Activated naive CD4-positive, alpha-beta T cell treated with anti-CD3 and anti-CD28 coated beads, Interleukin-2, amount 50 U/mL, for 24 hours (primary cell): ENCODE data around the gene TEX101.
"Not testable (repeated sequence)": the region's sequence is repeated elsewhere in the genome, so short reads cannot be mapped to it uniquely, and the experiment has no call there.

ENCODE experiments used
- H3K27ac Mint-ChIP-seq: one replicate; pipeline ENCODE4 v1.8.0; 2021; ENCODE audit warnings: mild to moderate bottlenecking, mixed read lengths
- H3K27me3 Mint-ChIP-seq: one replicate; pipeline ENCODE4 v1.8.0; 2021; ENCODE audit warnings: mixed read lengths
- H3K36me3 Mint-ChIP-seq: one replicate; pipeline ENCODE4 v1.8.0; 2021; ENCODE audit warnings: mixed read lengths
- H3K4me1 Mint-ChIP-seq: one replicate; pipeline ENCODE4 v1.8.0; 2021; ENCODE audit warnings: mixed read lengths
- H3K4me3 Mint-ChIP-seq: one replicate; pipeline ENCODE4 v1.8.0; 2021; ENCODE audit warnings: mild to moderate bottlenecking, mixed read lengths
- H3K9me3 Mint-ChIP-seq: one replicate; pipeline ENCODE4 v1.8.0; 2021; ENCODE audit warnings: mixed read lengths

Gene TEX101

DNA sequence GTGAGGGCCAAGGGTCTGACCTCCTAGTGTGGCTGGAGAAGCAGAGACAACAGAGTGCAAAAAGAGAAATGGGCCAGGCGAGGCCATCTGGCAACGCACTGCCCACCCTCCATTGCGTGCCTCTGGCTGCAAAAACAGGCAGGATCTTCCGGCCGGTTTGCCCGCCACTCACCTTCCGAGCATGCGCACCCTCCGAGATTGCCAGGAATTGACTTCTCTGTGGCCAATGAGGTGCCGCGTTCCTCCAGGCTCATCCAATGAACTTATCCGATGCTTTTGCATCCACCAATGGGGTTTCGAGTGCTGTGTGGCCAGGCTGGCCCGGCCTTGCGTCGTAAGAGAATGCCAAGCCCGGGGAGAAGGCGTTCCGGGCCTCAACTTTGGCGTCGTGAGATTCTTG, at the start of gene TEX101:
TSS of gene TEX101 (plus strand) at position 337 of the 400 bp plus-strand sequence. CDS start 1,030 bp downstream, outside the sequence.
- Mint-ChIP-seq H3K4me3 (no peak within 1 kb of the TSS), H3K36me3 (peaks cover 1% of the 10 kb centered on the region), H3K27me3 (no peaks in the 10 kb centered on the region), H3K9me3 (no peaks in the 10 kb centered on the region), H3K27ac (no peak within 1 kb of the TSS), H3K4me1 (no peaks in the 10 kb centered on the region)

DNA sequence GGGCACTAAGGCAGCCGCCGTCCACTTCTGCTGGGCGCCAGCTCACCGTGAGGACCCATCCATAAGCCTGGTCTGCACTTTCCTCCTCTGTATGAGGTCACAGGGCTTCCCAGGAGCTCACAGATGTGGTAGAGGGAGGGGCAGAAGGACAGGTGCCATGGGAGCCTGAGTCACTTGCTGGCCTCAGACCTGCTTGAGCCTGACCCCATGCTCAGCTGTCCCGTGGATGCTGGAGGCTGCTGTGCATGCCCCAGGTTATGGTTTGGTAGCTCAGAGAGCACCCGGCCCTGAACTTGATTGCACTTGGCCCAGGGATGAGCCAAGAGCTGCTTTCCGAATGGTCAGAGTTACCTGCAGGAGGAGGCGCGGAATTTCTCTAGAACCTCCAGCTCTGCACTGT, 49.0 kb upstream of the TEX101 start:
- H3K4me3 Mint-ChIP-seq, H3K4me1 Mint-ChIP-seq, H3K27ac Mint-ChIP-seq, H3K36me3 Mint-ChIP-seq, H3K27me3 Mint-ChIP-seq, H3K9me3 Mint-ChIP-seq: not testable (repeated sequence)

DNA sequence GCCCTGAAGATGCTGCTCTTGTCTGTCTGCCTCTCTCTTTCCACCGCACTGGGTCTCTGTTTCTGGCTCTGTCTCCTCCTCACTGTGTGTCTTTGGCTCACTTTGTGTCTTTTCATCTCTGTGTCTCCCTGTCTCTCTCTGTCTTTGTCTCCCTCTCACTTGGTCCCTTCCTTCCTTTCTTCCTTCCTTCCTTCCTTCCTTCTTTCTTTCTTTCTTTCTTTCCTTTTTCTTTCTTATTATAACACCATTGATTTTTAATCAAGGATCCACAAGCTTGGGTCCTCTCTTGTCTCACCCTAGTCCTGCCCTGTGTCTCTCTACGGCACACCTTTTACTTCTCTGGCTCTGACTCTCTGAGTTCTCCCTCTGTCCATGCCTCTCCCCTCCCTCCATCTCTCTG, 46.9 kb upstream of the TEX101 start:
- Mint-ChIP-seq H3K27ac (no peak overlapping the region), H3K4me1 (no peaks in the 10 kb centered on the region)

DNA sequence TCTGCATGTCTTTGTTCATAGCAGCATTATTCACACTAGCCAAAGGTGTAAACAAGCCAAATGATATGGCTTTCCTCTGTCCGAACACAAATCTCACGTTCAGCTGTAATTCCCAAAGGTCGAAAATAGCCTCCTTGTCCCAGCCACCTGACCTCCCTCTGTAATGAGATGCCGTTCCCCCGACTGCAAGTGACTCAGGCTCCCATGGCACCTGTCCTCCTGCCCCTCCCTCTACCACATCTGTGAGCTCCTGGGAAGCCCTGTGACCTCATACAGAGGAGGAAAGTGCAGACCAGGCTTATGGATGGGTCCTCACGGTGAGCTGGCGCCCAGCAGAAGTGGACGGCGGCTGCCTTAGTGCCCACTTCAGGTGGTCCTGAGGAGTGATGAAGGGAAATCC, 45.8 kb upstream of the TEX101 start:
- H3K4me1 Mint-ChIP-seq, H3K27ac Mint-ChIP-seq, H3K27me3 Mint-ChIP-seq, H3K4me3 Mint-ChIP-seq, H3K9me3 Mint-ChIP-seq, H3K36me3 Mint-ChIP-seq: not testable (repeated sequence)

More for the DNA sequence above, 46.9 kb upstream of the TEX101 start:
- H3K27me3 Mint-ChIP-seq = peaks cover 9% of the 10 kb centered on the region
- H3K9me3 Mint-ChIP-seq = no peaks in the 10 kb centered on the region
- H3K36me3 Mint-ChIP-seq = no peaks in the 10 kb centered on the region
- no peak overlapping the region for H3K4me3 Mint-ChIP-seq

DNA sequence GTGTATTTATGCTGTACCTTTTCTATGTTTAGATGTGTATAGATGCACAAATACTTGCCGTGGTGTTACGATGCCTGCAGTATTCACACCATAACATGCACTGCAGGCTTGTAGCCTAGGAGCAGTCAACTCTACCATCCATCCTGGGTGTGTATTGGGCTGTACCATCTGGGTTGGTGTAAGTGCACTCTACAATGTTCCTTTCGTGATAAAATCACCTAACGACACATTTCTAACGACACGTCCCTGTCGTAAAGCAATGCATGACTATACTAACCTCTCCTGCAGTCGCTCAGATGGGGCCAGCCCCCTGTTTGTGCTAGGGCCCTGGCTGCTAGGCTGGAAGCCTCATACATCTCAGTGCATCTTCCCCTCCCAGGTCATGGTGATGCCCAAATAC, 42.8 kb upstream of the TEX101 start:
- Mint-ChIP-seq H3K27ac (no peak overlapping the region), H3K4me1 (no peaks in the 10 kb centered on the region), H3K4me3 (no peak overlapping the region), H3K27me3 (peaks cover 4% of the 10 kb centered on the region), H3K36me3 (no peaks in the 10 kb centered on the region), H3K9me3 (no peaks in the 10 kb centered on the region)

DNA sequence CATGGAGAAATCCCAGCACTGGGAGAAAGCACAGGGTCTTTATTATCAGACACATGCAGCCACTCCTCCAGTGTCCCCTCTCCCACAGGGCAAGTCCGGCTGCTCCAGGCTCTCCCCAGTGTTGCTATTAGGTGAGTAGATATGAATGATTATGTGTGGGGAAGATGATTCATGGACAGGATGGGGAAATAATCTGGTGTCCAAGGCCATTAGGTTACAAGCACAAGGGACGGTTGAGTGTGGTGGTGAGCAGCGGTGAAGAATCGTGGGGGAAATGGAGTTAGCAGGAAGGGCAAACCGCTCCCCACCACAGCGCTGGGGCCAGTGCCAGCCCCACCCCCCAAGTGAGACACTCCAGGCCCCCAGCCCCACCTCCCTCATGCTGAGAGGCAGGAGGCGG, 42.2 kb upstream of the TEX101 start:
- H3K4me3 Mint-ChIP-seq = no peak overlapping the region
- H3K4me1 Mint-ChIP-seq = no peaks in the 10 kb centered on the region
- no peaks in the 10 kb centered on the region for H3K9me3 Mint-ChIP-seq
- H3K27ac Mint-ChIP-seq = no peak overlapping the region
- H3K36me3 Mint-ChIP-seq = no peaks in the 10 kb centered on the region
- H3K27me3 Mint-ChIP-seq = peaks cover 4% of the 10 kb centered on the region

GRCh38 chr19:43377624-43378023, 37.1 kb upstream of the TEX101 start:
- H3K36me3 Mint-ChIP-seq, H3K9me3 Mint-ChIP-seq, H3K4me3 Mint-ChIP-seq, H3K27ac Mint-ChIP-seq, H3K27me3 Mint-ChIP-seq, H3K4me1 Mint-ChIP-seq: not testable (repeated sequence)

- Mint-ChIP-seq H3K9me3 (no peaks in the 10 kb centered on the region), H3K27ac (no peak overlapping the region), H3K4me3 (no peak overlapping the region), H3K36me3 (no peaks in the 10 kb centered on the region), H3K4me1 (no peaks in the 10 kb centered on the region), H3K27me3 (no peaks in the 10 kb centered on the region)
Measured at GRCh38 chr19:43380008-43380407, 34.7 kb upstream of the TEX101 start.

- Mint-ChIP-seq H3K27me3 (no peaks in the 10 kb centered on the region), H3K36me3 (no peaks in the 10 kb centered on the region), H3K4me3 (no peak overlapping the region), H3K27ac (no peak overlapping the region), H3K4me1 (no peaks in the 10 kb centered on the region), H3K9me3 (no peaks in the 10 kb centered on the region)
Measured at GRCh38 chr19:43380771-43381386, 33.8 kb upstream of the TEX101 start.

GRCh38 chr19:43382586-43383216, 32.0 kb upstream of the TEX101 start:
- not testable (repeated sequence) for H3K27ac Mint-ChIP-seq

GRCh38 chr19:43383254-43383653, 31.4 kb upstream of the TEX101 start:
- not testable (repeated sequence) for H3K4me3 Mint-ChIP-seq, H3K36me3 Mint-ChIP-seq, H3K4me1 Mint-ChIP-seq, H3K27me3 Mint-ChIP-seq, H3K27ac Mint-ChIP-seq, H3K9me3 Mint-ChIP-seq

More at GRCh38 chr19:43382586-43383216, 32.0 kb upstream of the TEX101 start:
- H3K4me1 Mint-ChIP-seq, H3K36me3 Mint-ChIP-seq, H3K9me3 Mint-ChIP-seq, H3K27me3 Mint-ChIP-seq, H3K4me3 Mint-ChIP-seq: not testable (repeated sequence)

- H3K27ac Mint-ChIP-seq, H3K4me1 Mint-ChIP-seq, H3K4me3 Mint-ChIP-seq, H3K27me3 Mint-ChIP-seq, H3K9me3 Mint-ChIP-seq, H3K36me3 Mint-ChIP-seq: not testable (repeated sequence)
Measured at GRCh38 chr19:43383759-43384158, 30.9 kb upstream of the TEX101 start.

DNA sequence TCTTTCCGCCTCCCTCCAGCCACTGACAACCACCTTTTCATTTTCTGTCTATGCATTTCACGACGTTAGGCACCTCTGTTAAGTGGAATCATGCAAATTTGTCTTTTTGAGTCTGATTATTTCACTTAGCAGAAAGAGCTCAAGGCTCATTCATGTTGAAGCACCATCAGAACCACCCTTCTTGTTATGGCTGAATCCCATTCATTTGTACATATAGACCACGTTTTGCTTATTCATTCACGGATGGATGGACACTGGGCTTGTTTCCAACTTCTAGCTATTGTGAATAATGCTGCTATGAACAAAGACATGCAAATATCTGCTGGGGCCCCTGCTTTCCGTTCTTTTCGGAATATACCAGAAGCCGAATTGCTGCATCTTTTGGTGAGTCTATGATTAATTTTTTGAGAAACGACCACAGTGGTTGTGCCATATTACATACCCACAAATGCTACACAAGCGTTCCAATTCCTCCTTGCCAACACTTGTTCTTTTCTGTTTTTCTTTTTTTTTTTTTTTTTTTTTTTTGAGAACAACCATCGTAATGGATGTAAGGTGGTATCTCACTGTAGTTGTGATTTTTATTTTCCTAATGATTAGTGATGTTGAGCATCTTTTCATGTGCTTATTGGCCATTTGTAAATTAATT, 23.7 kb upstream of the TEX101 start:
- H3K36me3 Mint-ChIP-seq, H3K9me3 Mint-ChIP-seq, H3K4me1 Mint-ChIP-seq, H3K27ac Mint-ChIP-seq, H3K4me3 Mint-ChIP-seq, H3K27me3 Mint-ChIP-seq: not testable (repeated sequence)

- H3K36me3 Mint-ChIP-seq, H3K4me3 Mint-ChIP-seq, H3K4me1 Mint-ChIP-seq, H3K9me3 Mint-ChIP-seq, H3K27me3 Mint-ChIP-seq, H3K27ac Mint-ChIP-seq: not testable (repeated sequence)
Measured at GRCh38 chr19:43391552-43391935, 23.1 kb upstream of the TEX101 start.

DNA sequence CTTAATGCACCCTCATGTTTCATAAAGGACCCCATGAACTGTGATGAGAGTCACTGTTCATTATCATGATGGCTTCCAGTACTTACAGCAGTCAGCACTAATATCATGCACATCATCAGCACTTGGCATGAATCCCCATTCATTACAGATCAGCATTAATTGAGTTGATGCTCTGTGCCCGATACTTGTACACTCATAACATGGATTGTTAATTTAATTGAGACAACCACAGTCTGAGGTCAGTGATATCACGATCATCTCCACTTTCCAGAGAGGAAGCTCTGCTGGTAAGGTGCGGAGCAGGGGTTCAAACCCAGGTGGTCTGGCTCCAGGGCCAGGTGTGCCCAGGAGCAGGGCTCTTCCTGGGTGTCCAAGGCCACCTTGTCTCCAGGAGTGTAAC, 21.2 kb upstream of the TEX101 start:
- peaks cover 11% of the 10 kb centered on the region for H3K27me3 Mint-ChIP-seq
- H3K27ac Mint-ChIP-seq, H3K4me3 Mint-ChIP-seq, H3K9me3 Mint-ChIP-seq, H3K36me3 Mint-ChIP-seq, H3K4me1 Mint-ChIP-seq: not testable (repeated sequence)

- Mint-ChIP-seq H3K27me3 (peaks cover 13% of the 10 kb centered on the region), H3K9me3 (no peaks in the 10 kb centered on the region), H3K36me3 (peaks cover 2% of the 10 kb centered on the region), H3K27ac (no peak overlapping the region), H3K4me3 (no peak overlapping the region), H3K4me1 (no peaks in the 10 kb centered on the region)
Measured at GRCh38 chr19:43395561-43395960, 19.1 kb upstream of the TEX101 start.

DNA sequence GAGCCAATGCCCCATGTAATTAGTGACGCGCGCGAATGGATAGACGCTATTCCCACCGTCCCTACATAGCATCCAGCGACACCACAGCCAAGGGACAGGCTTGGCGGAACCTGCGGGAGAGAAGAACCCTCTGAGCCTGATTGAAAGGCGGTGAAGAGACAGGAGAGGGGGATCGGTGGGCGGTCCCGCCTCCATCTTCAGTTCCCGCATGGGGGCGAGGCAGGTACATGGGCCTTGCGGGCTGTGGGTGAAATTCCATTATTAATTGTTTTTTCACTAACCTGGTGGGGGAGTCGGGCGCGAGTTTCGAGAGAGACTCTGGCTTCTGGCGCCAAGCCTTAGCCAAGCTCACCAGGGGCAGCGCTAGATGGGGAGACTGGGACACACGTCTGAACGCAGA, 8.4 kb upstream of the TEX101 start:
- H3K4me1 Mint-ChIP-seq = no peaks in the 10 kb centered on the region
- no peaks in the 10 kb centered on the region for H3K9me3 Mint-ChIP-seq
- no peaks in the 10 kb centered on the region for H3K27me3 Mint-ChIP-seq
- no peak overlapping the region for H3K4me3 Mint-ChIP-seq
- peaks cover 4% of the 10 kb centered on the region for H3K36me3 Mint-ChIP-seq
- H3K27ac Mint-ChIP-seq = no peak overlapping the region
